Stimulated activated CD4-positive, alpha-beta T cell treated with anti-CD3 and anti-CD28 coated beads, Interleukin-2, amount 100 ng/mL, for 4 hours (primary cell): ENCODE data around the gene ACOT13.
A peak's percentile ranks its signal among the peaks of the same experiment; 100 is the strongest.
"Not testable (repeated sequence)": the region's sequence is repeated elsewhere in the genome, so short reads cannot be mapped to it uniquely, and the experiment has no call there.

Experiments used
- DNase-seq: peaks from one replicate; pipeline ENCODE4 v3.0.0-alpha.2; 2020; ENCODE audit warnings: low read depth

The ACOT13 gene

GRCh38 chr6:24662236-24662635 is 4.6 kb upstream of the ACOT13 start:
- DNase-seq, result no peak

- DNase-seq, result no peak
Measured at GRCh38 chr6:24663189-24663588, 3.7 kb upstream of the ACOT13 start.

DNA sequence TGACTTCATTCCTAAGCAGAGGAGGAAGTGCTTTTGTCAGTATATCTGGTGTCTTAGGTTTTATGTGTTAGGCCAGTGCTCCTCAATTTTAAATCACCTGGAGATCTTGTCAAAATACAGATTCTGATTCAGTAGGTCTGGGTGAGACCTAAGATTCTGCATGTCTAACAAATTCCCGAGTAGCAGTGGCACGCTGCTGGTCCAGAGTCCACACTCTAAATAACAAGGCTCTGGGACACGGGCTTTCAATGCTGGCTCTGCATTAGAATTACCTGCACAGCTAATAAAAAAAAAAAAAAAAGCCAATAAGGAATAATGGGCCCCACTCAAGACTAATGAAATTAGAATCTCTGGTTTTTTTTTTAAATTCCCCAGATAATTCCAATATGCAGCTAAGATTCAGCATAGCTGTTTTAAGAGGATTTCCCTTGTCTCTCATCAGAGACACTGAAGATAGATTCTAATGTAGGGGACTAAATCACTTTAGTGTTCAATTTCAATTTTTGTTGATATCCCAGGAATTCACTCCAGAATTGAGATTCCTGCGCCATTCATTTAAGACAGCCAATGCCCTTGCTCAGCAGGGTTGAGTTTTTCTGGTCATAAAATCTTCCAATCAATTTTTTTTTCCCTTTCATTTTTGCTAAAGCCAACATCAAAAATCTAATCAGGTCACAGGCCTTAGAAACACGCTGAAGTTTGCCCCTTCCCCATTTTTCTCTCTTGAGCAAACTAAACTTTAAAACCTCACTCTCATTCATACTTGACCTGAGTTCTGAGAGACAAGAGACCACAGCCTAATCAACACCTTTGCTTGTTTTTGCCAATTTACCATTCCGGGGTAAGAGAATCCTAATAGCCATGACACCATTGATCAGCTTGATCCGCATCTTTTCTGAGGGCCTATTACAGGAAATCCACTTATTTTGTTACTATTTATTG is 2.6 kb upstream of the ACOT13 start:
- DNase-seq, result no peak

DNA sequence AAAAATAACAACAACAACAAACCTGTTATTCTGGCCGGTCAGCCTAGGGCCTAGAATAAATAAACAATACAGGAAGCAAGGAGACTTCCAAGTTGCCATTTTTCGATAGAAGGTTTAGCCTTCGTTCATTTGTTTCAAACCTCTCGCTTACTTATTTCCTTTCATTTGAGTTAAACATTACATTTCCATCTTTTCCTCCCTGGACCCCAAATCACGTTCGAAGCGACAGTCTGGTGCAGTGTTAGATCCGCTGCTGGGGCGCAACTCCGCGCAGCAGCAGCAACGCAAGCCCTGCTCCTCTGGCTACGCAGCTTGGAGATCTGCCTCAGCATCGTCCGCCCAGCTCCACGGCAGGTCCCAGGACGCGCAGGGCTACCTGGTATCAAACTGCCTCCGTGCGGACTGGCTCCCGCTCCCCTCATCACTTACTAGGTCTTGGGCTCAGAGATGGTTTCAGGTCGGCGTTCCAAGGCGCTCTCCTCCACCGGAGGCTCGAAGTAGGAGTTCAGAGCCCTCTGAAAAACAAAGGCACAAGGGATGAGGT is 708 bp upstream of the ACOT13 start:
- peak; percentile 18 for DNase-seq

DNA sequence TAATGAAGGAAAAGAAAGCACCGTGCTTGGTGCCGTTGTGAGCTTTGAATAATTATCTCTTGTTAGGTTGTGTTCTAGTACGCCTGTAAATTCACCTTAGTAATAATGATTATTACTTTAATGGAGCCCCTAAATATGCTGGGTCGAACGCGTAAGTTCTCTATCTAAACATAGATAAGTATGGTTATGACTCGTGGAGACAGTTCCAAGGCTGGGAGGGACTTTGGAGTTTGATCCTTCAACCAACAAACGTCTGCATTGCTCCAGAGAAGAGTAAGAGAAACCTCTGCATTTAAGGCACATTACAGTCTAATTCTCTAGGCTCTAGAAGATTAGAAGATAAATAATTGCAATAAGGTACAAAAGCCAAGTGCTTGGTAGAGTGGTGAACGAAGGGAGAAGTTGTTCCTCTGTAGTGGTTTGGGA is 514 bp downstream of the ACOT13 start:
- no peak for DNase-seq

DNA sequence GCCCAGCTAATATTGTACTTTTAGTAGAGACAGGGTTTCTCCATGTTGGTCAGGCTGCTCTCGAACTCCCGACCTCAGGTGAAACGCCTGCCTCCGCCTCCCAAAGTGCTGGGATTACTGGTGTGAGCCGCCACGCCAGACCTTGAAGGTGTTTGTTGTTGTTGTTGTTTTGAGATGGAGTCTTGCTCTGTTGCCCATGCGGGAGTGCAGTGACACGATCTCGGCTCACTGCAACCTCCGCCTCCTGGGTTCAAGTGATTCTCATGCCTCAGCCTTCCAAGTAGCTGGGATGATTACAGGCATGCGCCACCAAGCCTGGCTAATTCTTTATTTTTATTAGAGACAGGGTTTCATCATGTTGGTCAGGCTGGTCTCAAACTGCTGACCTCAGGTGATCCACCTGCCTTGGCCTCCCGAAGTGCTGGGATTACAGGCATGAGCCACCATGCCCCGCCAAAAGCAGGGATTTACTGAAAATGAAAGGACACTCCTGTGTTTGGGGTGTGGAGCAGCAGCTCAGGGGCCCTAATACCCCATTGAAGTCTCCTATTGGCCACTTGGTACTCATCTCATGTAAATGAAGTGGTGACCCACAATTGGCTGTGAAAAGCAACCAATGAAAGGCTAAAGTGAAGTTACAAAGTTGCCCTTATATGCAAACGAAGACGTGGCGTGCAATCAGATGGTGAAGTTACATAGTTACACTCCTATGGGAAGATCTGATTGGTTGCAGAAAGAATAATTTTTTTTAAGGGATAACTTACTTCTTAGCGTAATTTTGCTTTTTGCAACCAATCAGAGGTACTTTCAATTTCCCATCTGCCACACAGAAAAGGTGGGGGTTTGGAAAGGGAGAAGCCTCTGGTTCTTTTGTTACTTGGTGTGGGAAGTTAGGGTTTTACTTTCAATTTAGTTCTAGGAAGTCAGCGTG is 1.5 kb downstream of the ACOT13 start:
- DNase-seq, result not testable (repeated sequence)

DNA sequence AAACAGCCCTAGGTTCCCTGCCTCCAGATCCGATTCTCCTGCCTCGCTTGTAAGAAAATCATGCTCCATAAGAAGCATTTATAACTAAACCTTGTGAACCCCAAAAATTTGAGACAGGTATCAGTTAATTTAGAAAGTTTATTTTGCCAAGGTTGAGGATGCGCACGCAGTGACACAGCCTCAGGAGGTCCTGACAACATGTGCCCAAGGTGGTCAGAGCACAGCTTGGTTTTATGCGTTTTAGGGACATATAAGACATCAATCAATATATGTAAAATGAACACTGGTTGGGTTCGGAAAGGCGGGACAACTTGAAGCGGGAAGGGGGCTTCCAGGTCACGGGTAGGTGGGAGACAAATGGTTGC is 2.1 kb downstream of the ACOT13 start:
- DNase-seq, result no peak

GRCh38 chr6:24670492-24670891 is 3.6 kb downstream of the ACOT13 start:
- not testable (repeated sequence) for DNase-seq

DNA sequence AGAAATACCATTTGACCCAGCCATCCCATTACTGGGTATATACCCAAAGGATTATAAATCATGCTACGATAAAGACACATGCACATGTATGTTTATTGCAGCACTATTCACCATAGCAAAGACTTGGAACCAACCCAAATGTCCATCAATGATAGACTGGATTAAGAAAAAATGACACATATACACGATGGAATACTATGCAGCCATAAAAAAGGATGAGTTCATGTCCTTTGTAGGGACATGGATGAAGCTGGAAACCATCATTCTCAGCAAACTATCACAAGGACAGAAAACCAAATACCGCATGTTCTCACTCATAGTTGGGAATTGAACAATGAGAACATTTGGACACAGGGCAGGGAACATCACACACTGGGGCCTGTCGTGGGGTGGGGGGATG is 4.2 kb downstream of the ACOT13 start:
- DNase-seq, result not testable (repeated sequence)

- DNase-seq, result no peak
Measured at GRCh38 chr6:24672620-24673182, 5.8 kb downstream of the ACOT13 start.

- no peak for DNase-seq
Measured at GRCh38 chr6:24673625-24674024, 6.7 kb downstream of the ACOT13 start.

DNA sequence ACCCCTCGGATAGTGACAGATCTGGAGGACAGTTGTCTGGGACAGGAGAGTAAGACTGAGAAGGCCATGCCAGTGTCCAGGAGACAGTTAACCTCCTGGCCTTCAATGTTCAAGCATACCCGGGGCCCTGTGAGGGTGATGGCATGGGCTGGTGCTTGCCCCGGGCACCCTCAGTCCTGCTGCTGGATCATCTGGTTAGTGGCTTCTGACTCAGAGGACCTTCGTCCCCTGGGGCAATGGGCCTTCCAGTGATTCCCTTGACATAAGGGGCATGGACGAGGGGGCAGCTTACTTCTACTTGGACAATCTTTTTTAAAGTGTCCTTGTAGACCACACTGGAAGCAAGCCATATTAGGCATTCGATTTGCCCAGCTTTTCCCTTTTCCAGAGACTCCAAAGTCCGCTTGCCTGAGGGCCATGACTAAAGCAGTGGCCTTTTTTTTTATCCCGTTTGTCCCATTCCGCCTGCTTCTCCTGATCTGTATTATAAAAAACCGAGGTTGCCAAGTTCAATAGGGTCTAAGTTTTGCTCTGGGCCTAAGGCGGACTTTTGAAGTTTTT is 12.0 kb downstream of the ACOT13 start:
- not testable (repeated sequence) for DNase-seq

GRCh38 chr6:24680582-24680981 is 13.7 kb downstream of the ACOT13 start:
- no peak for DNase-seq

DNA sequence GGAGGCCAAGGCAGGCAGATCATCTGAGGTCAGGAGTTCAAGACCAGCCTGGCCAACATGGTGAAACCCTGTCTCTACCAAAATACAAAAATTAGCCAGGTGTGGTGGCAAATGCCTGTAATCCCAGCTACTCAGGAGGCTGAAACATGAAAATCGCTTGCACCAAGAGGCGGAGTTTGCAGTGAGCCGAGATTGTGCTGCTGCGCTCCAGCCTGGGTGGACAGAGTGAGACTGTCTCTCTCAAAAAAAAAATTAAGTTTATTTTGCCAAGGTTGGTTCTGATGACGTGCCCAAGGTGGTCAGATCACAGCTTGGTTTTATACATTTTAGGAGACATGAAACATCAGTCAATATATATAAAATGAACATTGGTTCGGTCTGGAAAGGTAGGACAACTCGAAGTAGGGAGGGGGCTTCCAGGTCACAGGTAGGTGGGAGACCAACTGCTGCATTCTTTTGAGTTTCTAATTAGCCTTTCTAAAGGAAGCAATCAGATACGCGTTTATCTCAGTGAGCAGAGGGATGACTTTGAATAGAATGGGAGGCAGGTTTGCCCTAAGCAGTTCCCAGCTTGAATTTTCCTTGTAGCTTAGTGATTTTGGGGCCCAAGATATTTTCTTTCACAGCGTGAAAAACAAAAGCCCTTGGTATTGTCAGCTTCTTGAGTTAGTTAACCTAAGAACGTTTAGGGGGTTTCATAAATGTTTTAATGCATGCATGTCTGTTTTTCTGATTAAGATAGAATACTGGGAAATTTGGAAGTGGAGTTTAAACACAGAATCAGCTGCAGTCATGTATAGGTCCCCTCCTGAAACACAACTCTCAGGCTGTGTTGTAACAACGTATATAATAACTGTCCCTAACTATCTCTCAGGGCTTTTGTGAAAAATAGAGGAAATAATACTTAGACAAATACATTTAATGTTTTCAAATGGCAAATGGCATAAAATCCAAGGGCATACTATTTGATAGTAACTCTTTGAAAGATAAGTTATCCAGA is 16.7 kb downstream of the ACOT13 start:
- DNase-seq, result no peak

- no peak for DNase-seq
Measured at GRCh38 chr6:24686408-24686807, 19.5 kb downstream of the ACOT13 start.

GRCh38 chr6:24686946-24687345 is 20.1 kb downstream of the ACOT13 start:
- DNase-seq, result no peak

DNA sequence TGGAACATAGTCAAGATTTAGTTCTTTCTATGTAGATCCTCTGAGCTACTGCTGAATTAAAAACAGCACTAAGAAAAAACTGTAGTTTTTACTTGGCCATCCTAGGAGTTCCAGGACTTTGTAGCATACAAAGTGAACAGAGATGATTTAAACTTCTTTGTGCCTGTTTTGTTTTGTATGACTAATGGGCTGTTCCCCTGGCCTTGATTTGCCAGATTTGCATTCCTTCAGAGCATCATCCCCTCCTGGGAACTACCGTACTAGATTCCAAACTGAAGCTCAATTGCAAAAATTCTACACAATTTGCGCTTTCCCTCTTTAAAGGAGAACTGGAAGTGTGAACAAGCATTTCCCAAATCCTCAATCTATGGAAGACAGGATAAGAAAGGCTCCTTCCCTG is 23.1 kb downstream of the ACOT13 start:
- DNase-seq, result no peak

DNA sequence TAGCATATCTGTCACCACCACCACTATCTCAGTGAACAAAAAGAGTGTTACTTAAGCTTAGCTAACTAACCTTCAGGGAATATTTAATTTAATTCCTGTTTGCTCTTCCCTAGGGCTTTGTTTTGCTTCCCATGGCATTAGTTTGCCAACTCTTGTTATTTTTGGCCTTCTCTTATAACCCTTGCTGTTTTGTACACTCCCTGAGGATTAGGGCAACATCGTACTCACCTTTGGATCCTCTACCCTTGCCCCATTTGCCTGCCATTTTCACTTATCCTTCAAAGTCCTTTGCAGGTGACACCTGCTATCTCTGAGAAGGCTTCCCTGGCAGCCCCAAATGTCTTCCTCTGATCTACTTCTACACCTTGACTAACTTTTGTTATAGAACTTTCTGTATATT is 23.7 kb downstream of the ACOT13 start:
- DNase-seq, result no peak

GRCh38 chr6:24691550-24691949 is 24.7 kb downstream of the ACOT13 start:
- DNase-seq, result no peak

DNA sequence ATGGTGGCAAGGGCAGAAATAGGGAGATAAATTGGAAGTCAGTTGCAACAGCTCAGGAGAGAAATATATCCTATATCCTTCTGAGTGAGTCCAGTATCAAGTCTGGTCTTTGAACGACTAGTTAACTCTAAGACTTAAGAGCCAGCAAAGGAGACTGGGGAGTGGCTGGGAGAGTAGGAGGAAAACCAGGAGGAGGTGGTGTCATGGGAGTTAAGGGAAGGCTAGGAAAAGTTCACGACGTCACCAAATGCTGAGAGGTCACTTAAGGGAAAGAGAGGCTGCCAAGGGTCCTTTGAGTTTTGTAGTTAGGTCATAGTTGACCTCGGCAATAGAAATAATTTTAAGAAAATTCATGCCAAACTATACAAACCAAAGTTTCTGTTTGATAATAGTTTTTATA is 25.1 kb downstream of the ACOT13 start:
- no peak for DNase-seq

GRCh38 chr6:24692415-24692814 is 25.5 kb downstream of the ACOT13 start:
- no peak for DNase-seq
